ENCODE data around the gene PCSK5.
"Not testable (repeated sequence)": the region's sequence is repeated elsewhere in the genome, so short reads cannot be mapped to it uniquely, and the experiment has no call there.

The PCSK5 gene

GRCh38 chr9:76314321-76314720 lies 423.8 kb downstream of the PCSK5 start:
- DNase-seq (ENCODE audit: low spot score), result no peak

- DNase-seq (ENCODE audit: low spot score), result no peak
Observed at GRCh38 chr9:76316069-76316468, 425.6 kb downstream of the PCSK5 start.

GRCh38 chr9:76319466-76319865 lies 429.0 kb downstream of the PCSK5 start:
- not testable (repeated sequence) for DNase-seq (ENCODE audit: low spot score)

- no peak for DNase-seq (ENCODE audit: low spot score)
Observed at GRCh38 chr9:76321195-76321828, 430.8 kb downstream of the PCSK5 start.

- DNase-seq (ENCODE audit: low spot score), result no peak
Observed at GRCh38 chr9:76322810-76323209, 432.3 kb downstream of the PCSK5 start.

- no peak for DNase-seq (ENCODE audit: low spot score)
Observed at GRCh38 chr9:76323490-76323889, 433.0 kb downstream of the PCSK5 start.

- DNase-seq (ENCODE audit: low spot score), result not testable (repeated sequence)
Observed at GRCh38 chr9:76324030-76324429, 433.6 kb downstream of the PCSK5 start.

- DNase-seq (ENCODE audit: low spot score), result no peak
Observed at GRCh38 chr9:76330034-76330433, 439.6 kb downstream of the PCSK5 start.

- DNase-seq (ENCODE audit: low spot score), result no peak
Observed at GRCh38 chr9:76333388-76333787, 442.9 kb downstream of the PCSK5 start.

GRCh38 chr9:76333964-76334363 lies 443.5 kb downstream of the PCSK5 start:
- DNase-seq (ENCODE audit: low spot score), result no peak

- DNase-seq (ENCODE audit: low spot score), result no peak
Observed at GRCh38 chr9:76336027-76336426, 445.6 kb downstream of the PCSK5 start.

GRCh38 chr9:76338418-76338817 lies 447.9 kb downstream of the PCSK5 start:
- DNase-seq (ENCODE audit: low spot score), result no peak

- no peak for DNase-seq (ENCODE audit: low spot score)
Observed at GRCh38 chr9:76341616-76342015, 451.1 kb downstream of the PCSK5 start.

- DNase-seq (ENCODE audit: low spot score), result no peak
Observed at GRCh38 chr9:76342201-76342600, 451.7 kb downstream of the PCSK5 start.

- no peak for DNase-seq (ENCODE audit: low spot score)
Observed at GRCh38 chr9:76342858-76343257, 452.4 kb downstream of the PCSK5 start.

- no peak for DNase-seq (ENCODE audit: low spot score)
Observed at GRCh38 chr9:76349865-76350264, 459.4 kb downstream of the PCSK5 start.

- no peak for DNase-seq (ENCODE audit: low spot score)
Observed at GRCh38 chr9:76351006-76351405, 460.5 kb downstream of the PCSK5 start.

- no peak for DNase-seq (ENCODE audit: low spot score)
Observed at GRCh38 chr9:76352026-76352620, 461.6 kb downstream of the PCSK5 start.

GRCh38 chr9:76353280-76353679 lies 462.8 kb downstream of the PCSK5 start:
- no peak for DNase-seq (ENCODE audit: low spot score)

- no peak for DNase-seq (ENCODE audit: low spot score)
Observed at GRCh38 chr9:76354221-76354620, 463.7 kb downstream of the PCSK5 start.

GRCh38 chr9:76355886-76356285 lies 465.4 kb downstream of the PCSK5 start:
- no peak for DNase-seq (ENCODE audit: low spot score)

- no peak for DNase-seq (ENCODE audit: low spot score)
Observed at GRCh38 chr9:76357555-76357954, 467.1 kb downstream of the PCSK5 start.

GRCh38 chr9:76358628-76359280 lies 468.3 kb downstream of the PCSK5 start:
- no peak for DNase-seq (ENCODE audit: low spot score)

GRCh38 chr9:76359365-76359764 lies 468.9 kb downstream of the PCSK5 start:
- DNase-seq (ENCODE audit: low spot score), result no peak

Measured in germinal center (tissue), 1 donor.